SU-DHL-6 (cell line): Measurements from ENCODE around the gene TEX10.

Experiments used
- CTCF ChIP-seq: fragments of 200-600 bp; sonication (generic); IDR thresholded peaks from one replicate; pipeline ENCODE4 v1.5.1; 2017; ENCODE audit warnings: antibody characterized with exemption, mild to moderate bottlenecking, low read length, moderate library complexity; ENCODE audit not compliant: insufficient read depth, poor library complexity, severe bottlenecking
- EZH2phosphoT487 ChIP-seq: fragments of 200-600 bp; sonication (generic), shearing (Covaris generic); conservative IDR thresholded peaks from 2 replicates; pipeline ENCODE4 v1.6.1; 2018; ENCODE audit warnings: mild to moderate bottlenecking, antibody characterized with exemption, low read length, moderate library complexity, mixed read lengths

GRCh38 chr9:100379862-100380261 is 27.1 kb upstream of the TEX10 start:
- TF ChIP-seq CTCF, result no peak
- TF ChIP-seq EZH2phosphoT487, result no peak
